H1 (cell line): ENCODE data around the gene TRIOBP. TPM values are rescaled to one million over a fixed set of nuclear protein-coding genes. Genes with fewer than 3 reads are reported as not detected.

Source experiments
- CTCF ChIA-PET: fragments of 300-600 bp; sonication (Branson Sonifier 250); formaldehyde crosslinking; loops from one replicate; lab custom pipeline; 2021; ENCODE audit not compliant: partially characterized antibody; lab: Charles Lee
- POLR2A ChIA-PET: fragments of 300-600 bp; sonication (Branson Sonifier 250); formaldehyde crosslinking; loops from one replicate; lab custom pipeline; 2021; ENCODE audit warnings: inconsistent platforms; ENCODE audit not compliant: partially characterized antibody; lab: Charles Lee
- DNase-seq, 2 experiments: peaks; one replicate each; pipeline versions ENCODE4 v3.0.0 to v3.0.0-alpha.2; 2010 to 2022; ENCODE audit warnings: low spot score in 2 of 2, low read depth in 1 of 2, mixed read lengths in 1 of 2
- FAIRE-seq: peaks from 2 replicates; lab custom pipeline; 2011; peaks lifted over from hg19 to GRCh38; lab: Jason Lieb, UNC
- H2AFZ ChIP-seq: 2 replicates; pipeline ENCODE4 v1.8.1; 2012; ENCODE audit warnings: low read length, inconsistent platforms
- H2AK5ac ChIP-seq: 2 replicates; pipeline ENCODE4 v1.6.1; 2013; ENCODE audit warnings: low read depth, low read length
- H2BK120ac ChIP-seq: replicated peaks from 2 replicates; pipeline ENCODE3; 2013; ENCODE audit warnings: low read depth, low read length, inconsistent platforms
- H2BK12ac ChIP-seq: 2 replicates; pipeline ENCODE4 v1.6.1; 2013; ENCODE audit warnings: low read depth, low read length
- H2BK15ac ChIP-seq: 2 replicates; pipeline ENCODE4 v1.6.1; 2013; ENCODE audit warnings: low read length
- H2BK20ac ChIP-seq: 2 replicates; pipeline ENCODE4 v1.6.1; 2013; ENCODE audit warnings: low read length
- H2BK5ac ChIP-seq: 2 replicates; pipeline ENCODE4 v1.6.1; 2013; ENCODE audit warnings: low read depth, low read length
- H3K14ac ChIP-seq: 2 replicates; pipeline ENCODE4 v1.6.1; 2013; ENCODE audit warnings: inconsistent platforms; ENCODE audit not compliant: insufficient read length
- H3K18ac ChIP-seq: 2 replicates; pipeline ENCODE4 v1.6.1; 2013; ENCODE audit warnings: low read length; ENCODE audit errors: extremely low read depth
- H3K23ac ChIP-seq: 2 replicates; pipeline ENCODE4 v1.6.1; 2013; ENCODE audit warnings: inconsistent platforms; ENCODE audit not compliant: insufficient read length
- H3K23me2 ChIP-seq: 2 replicates; pipeline ENCODE4 v1.6.1; 2013; ENCODE audit warnings: low read depth, low read length
- H3K27ac ChIP-seq: 2 replicates; pipeline ENCODE4 v1.6.1; 2011; ENCODE audit warnings: low read depth, low read length, inconsistent platforms
- H3K27me3 ChIP-seq, 4 experiments: replicated peaks in 1 of 4; 1 replicate in 1 of 4; 2 replicates in 3 of 4; pipeline versions ENCODE4 v1.6.1 to v1.8.1; 2011 to 2013; ENCODE audit warnings: low read length in 3 of 4, mild to moderate bottlenecking in 3 of 4, inconsistent platforms in 2 of 4, mixed read lengths in 2 of 4, moderate library complexity in 1 of 4; ENCODE audit not compliant: control insufficient read depth in 3 of 4, insufficient read depth in 3 of 4; ENCODE audit errors: extremely low read depth in 1 of 4
- H3K36me3 ChIP-seq, 4 experiments: 2 replicates each; pipeline versions ENCODE4 v1.6.1 to v1.8.1; 2011 to 2013; ENCODE audit warnings: mild to moderate bottlenecking in 4 of 4, low read length in 3 of 4, moderate library complexity in 2 of 4, control low read depth in 1 of 4, inconsistent platforms in 1 of 4; ENCODE audit not compliant: insufficient read depth in 4 of 4, control insufficient read depth in 2 of 4
- H3K4ac ChIP-seq: replicated peaks from 2 replicates; pipeline ENCODE3; 2013; ENCODE audit warnings: low read length, low read depth, mixed read lengths, inconsistent platforms; ENCODE audit not compliant: insufficient read length
- H3K4me1 ChIP-seq, 4 experiments: replicated peaks in 1 of 4; 1 replicate in 1 of 4; 2 replicates in 3 of 4; pipeline versions ENCODE4 v1.6.1 to v1.8.1; 2011 to 2013; ENCODE audit warnings: low read length in 3 of 4, inconsistent platforms in 2 of 4, mixed read lengths in 1 of 4; ENCODE audit not compliant: insufficient read depth in 4 of 4, control insufficient read depth in 3 of 4
- H3K4me2 ChIP-seq, 2 experiments: 2 replicates each; pipeline versions ENCODE4 v1.6.1 to v1.8.1; 2011 to 2013; ENCODE audit warnings: low read depth in 2 of 2, low read length in 2 of 2, control low read depth in 1 of 2, inconsistent platforms in 1 of 2, mild to moderate bottlenecking in 1 of 2; ENCODE audit not compliant: insufficient read depth in 1 of 2
- H3K4me3 ChIP-seq, 4 experiments: fragments of 200-600, 300-600 bp in 1 of 4; sonication (generic), shearing (Covaris generic), sonication (Bioruptor Twin) in 1 of 4; 2 replicates each; pipeline versions ENCODE4 v1.5.1 to v1.8.1; 2011 to 2016; ENCODE audit warnings: low read length in 4 of 4, low read depth in 3 of 4, control low read depth in 2 of 4, inconsistent platforms in 2 of 4, mild to moderate bottlenecking in 2 of 4, mixed read lengths in 1 of 4, moderate library complexity in 1 of 4; ENCODE audit not compliant: insufficient read depth in 2 of 4; ENCODE audit errors: extremely low read depth in 1 of 4
- H3K56ac ChIP-seq: replicated peaks from 2 replicates; pipeline ENCODE3; 2013; ENCODE audit warnings: low read depth, mild to moderate bottlenecking, mixed read lengths, low read length, inconsistent platforms; ENCODE audit not compliant: insufficient read length
- H3K79me1 ChIP-seq: 2 replicates; pipeline ENCODE4 v1.6.1; 2013; ENCODE audit warnings: low read depth, low read length, control low read depth
- H3K79me2 ChIP-seq, 2 experiments: 2 replicates each; pipeline versions ENCODE4 v1.6.1 to v1.8.1; 2012 to 2013; ENCODE audit warnings: low read length in 2 of 2, mild to moderate bottlenecking in 2 of 2, inconsistent platforms in 1 of 2; ENCODE audit not compliant: insufficient read depth in 2 of 2, control insufficient read depth in 1 of 2
- H3K9ac ChIP-seq, 4 experiments: replicated peaks in 1 of 4; 1 replicate in 1 of 4; 2 replicates in 3 of 4; pipeline versions ENCODE4 v1.6.1 to v1.8.1; 2011 to 2013; ENCODE audit warnings: low read depth in 3 of 4, low read length in 3 of 4, control low read depth in 2 of 4, mild to moderate bottlenecking in 2 of 4, moderate library complexity in 2 of 4, inconsistent platforms in 1 of 4; ENCODE audit errors: extremely low read depth in 1 of 4
- H3K9me3 ChIP-seq, 2 experiments: 2 replicates each; pipeline versions ENCODE4 v1.6.1 to v1.8.1; 2012 to 2013; ENCODE audit warnings: mild to moderate bottlenecking in 2 of 2, moderate library complexity in 2 of 2, control low read depth in 1 of 2, inconsistent platforms in 1 of 2, low read depth in 1 of 2, low read length in 1 of 2, mixed read lengths in 1 of 2; ENCODE audit not compliant: insufficient read depth in 2 of 2
- H4K20me1 ChIP-seq, 2 experiments: replicated peaks in 1 of 2; 2 replicates each; pipeline versions ENCODE3 to v1.8.1; 2011 to 2013; ENCODE audit warnings: inconsistent platforms in 2 of 2, low read length in 2 of 2, mild to moderate bottlenecking in 1 of 2; ENCODE audit not compliant: insufficient read depth in 2 of 2, control insufficient read depth in 1 of 2
- H4K5ac ChIP-seq: 2 replicates; pipeline ENCODE4 v1.6.1; 2013; ENCODE audit warnings: low read length, low read depth, mixed read lengths, inconsistent platforms; ENCODE audit not compliant: insufficient read length
- H4K8ac ChIP-seq: 2 replicates; pipeline ENCODE4 v1.8.0; 2013; ENCODE audit warnings: mild to moderate bottlenecking, moderate library complexity, low read length, inconsistent platforms; ENCODE audit not compliant: insufficient read depth; ENCODE audit errors: extremely low read depth
- H4K91ac ChIP-seq: replicated peaks from 2 replicates; pipeline ENCODE3; 2013; ENCODE audit warnings: low read length, mixed read lengths, inconsistent platforms; ENCODE audit not compliant: insufficient read length
- KDM1A ChIP-seq: fragments of 200-600, 300-600 bp; sonication (generic); IDR thresholded peaks from 2 replicates; pipeline ENCODE4 v1.7.1; 2016; ENCODE audit warnings: mild to moderate bottlenecking, low read length, borderline replicate concordance
- MAX ChIP-seq: IDR thresholded peaks from 2 replicates; pipeline ENCODE4 v1.6.1; 2012; ENCODE audit warnings: inconsistent platforms
- whole genome bisulfite sequencing, 2 experiments: shearing (Covaris generic) in 1 of 2; methylation state at CpG; one replicate each; pipeline versions ENCODE4 v1.1.6 to v1.1.7; 2013 to 2015; ENCODE audit warnings: low lambda C conversion rate in 2 of 2, mixed read lengths in 2 of 2, inconsistent platforms in 1 of 2, low coverage in 1 of 2, missing lambda C conversion rate in 1 of 2; ENCODE audit not compliant: insufficient replicate concordance in 2 of 2, insufficient coverage in 1 of 2, insufficient read length in 1 of 2; ENCODE audit errors: extremely low coverage in 1 of 2, missing lambda C conversion rate in 1 of 2; 5-methylcytosine and 5-hydroxymethylcytosine counted together
- polyA plus RNA-seq, 7 experiments: library from polyadenylated mRNA; depleted of rRNA in 3 of 7; stranded (reverse) in 5 of 7; unstranded in 2 of 7; fragments of >200 nt in 5 of 7; fragments of 200-250 nt in 2 of 7; gene quantifications; 1 replicate in 5 of 7; 2 replicates in 1 of 7; 4 replicates in 1 of 7; pipeline versions ENCODE4 v1.2.1 to v1.2.3, GENCODE V29; 2011 to 2013; ENCODE audit warnings: missing spikeins in 2 of 7, mixed read lengths in 2 of 7
- total RNA-seq: library from RNA; stranded (reverse); fragmentation: NEBNext Ultra II Directional; extraction: Animal tissue kit (Norgen Biotek cat#: 25700); gene quantifications from 2 replicates; pipeline ENCODE4 v1.2.1, GENCODE V29; 2021

The TRIOBP gene
- total and polyA plus RNA-seq, 2 of the 8 experiments (the other 6 are each of a cell fraction or from before 2014, with no cell fraction given), result 18.2 to 27.3 TPM

- Histone ChIP-seq H3K79me2 (no peaks in the 10 kb centered on the region), H3K4me2 (no peak overlapping the region), H4K8ac (no peak overlapping the region; the same call in 1 of the 2 replicates), H2AFZ (no peak overlapping the region), H3K23me2 (no peaks in the 10 kb centered on the region), H2BK5ac (no peak overlapping the region), H3K4me3 (no peak overlapping the region), H3K14ac (no peak overlapping the region), H4K91ac (no peak overlapping the region), H2BK20ac (no peak overlapping the region), H3K36me3 (peaks cover 0 to 8% (median 5%) of the 10 kb centered on the region in 4 experiments; a peak in 3 of 8 replicates), H3K27me3 (peaks cover 0 to 5% (median 2%) of the 10 kb centered on the region in 4 experiments; a peak in 2 of 7 replicates), H3K56ac (no peak overlapping the region), H4K20me1 (peaks cover 0 to 2% of the 10 kb centered on the region in 2 experiments), H3K18ac (no peak overlapping the region), H3K9ac (no peak overlapping the region), H2BK12ac (no peak overlapping the region), H2BK15ac (no peak overlapping the region), H2BK120ac (no peak overlapping the region), H3K79me1 (no peaks in the 10 kb centered on the region), H3K9me3 (no peaks in the 10 kb centered on the region), H3K23ac (no peak overlapping the region), H4K5ac (no peak overlapping the region), H3K4ac (no peak overlapping the region), H2AK5ac (no peak overlapping the region), H3K4me1 (peaks cover 0 to 2% (median 0%) of the 10 kb centered on the region in 4 experiments; a peak in 1 of 7 replicates), H3K27ac (no peak overlapping the region)
- 91% methylated on average over 3 of the region's 3 CpGs; no CpG with 5 or more reads in 1 of the 2 experiments for WGBS, 2 experiments
- POLR2A ChIA-PET, result interaction anchor here (1.7 to 2.5 kb wide), 2 partner anchors 11 to 25 kb away, joined by 4 to 6 read pairs; no protein-coding TSS in a partner anchor
- TF ChIP-seq KDM1A (0 out of 2 replicates have a peak, but pooled peaks have one; percentile 49), MAX (no peak)
- DNase-seq (no peak), FAIRE-seq (no peak)
- CTCF ChIA-PET, result no interaction called here
Measured at GRCh38 chr22:37774728-37775127, 77.9 kb downstream of the TRIOBP start.
